Stimulated activated CD4-positive, alpha-beta T cell treated with anti-CD3 and anti-CD28 coated beads, Interleukin-2, amount 100 ng/mL, for 4 hours (primary cell): Measurements from ENCODE around the gene PXDC1.
"Not testable (repeated sequence)": the region's sequence is repeated elsewhere in the genome, so short reads cannot be mapped to it uniquely, and the experiment has no call there.

ENCODE experiments used
- DNase-seq: peaks from one replicate; pipeline ENCODE4 v3.0.0-alpha.2; 2020; ENCODE audit warnings: low read depth

The PXDC1 gene

GRCh38 chr6:3708540-3708939 lies 43.0 kb downstream of the PXDC1 start:
- DNase-seq: no peak

GRCh38 chr6:3707751-3708412 lies 43.6 kb downstream of the PXDC1 start:
- DNase-seq: no peak

GRCh38 chr6:3707024-3707423 lies 44.5 kb downstream of the PXDC1 start:
- DNase-seq: no peak

GRCh38 chr6:3706547-3706946 lies 45.0 kb downstream of the PXDC1 start:
- DNase-seq: no peak

- no peak for DNase-seq
Observed at GRCh38 chr6:3701631-3702030, 49.9 kb downstream of the PXDC1 start.

GRCh38 chr6:3699231-3699630 lies 52.3 kb downstream of the PXDC1 start:
- no peak for DNase-seq

GRCh38 chr6:3698021-3698420 lies 53.5 kb downstream of the PXDC1 start:
- DNase-seq: no peak

- no peak for DNase-seq
Observed at GRCh38 chr6:3697609-3698008, 53.9 kb downstream of the PXDC1 start.

GRCh38 chr6:3696525-3697088 lies 54.9 kb downstream of the PXDC1 start:
- DNase-seq: no peak

GRCh38 chr6:3695065-3695817 lies 56.3 kb downstream of the PXDC1 start:
- no peak for DNase-seq

- no peak for DNase-seq
Observed at GRCh38 chr6:3693831-3694230, 57.7 kb downstream of the PXDC1 start.

GRCh38 chr6:3690506-3690905 lies 61.0 kb downstream of the PXDC1 start:
- DNase-seq: no peak

- DNase-seq: no peak
Observed at GRCh38 chr6:3687847-3688246, 63.7 kb downstream of the PXDC1 start.

GRCh38 chr6:3683331-3683730 lies 68.2 kb downstream of the PXDC1 start:
- DNase-seq: no peak

GRCh38 chr6:3678946-3679345 lies 72.6 kb downstream of the PXDC1 start:
- no peak for DNase-seq

- not testable (repeated sequence) for DNase-seq
Observed at GRCh38 chr6:3677751-3678150, 73.8 kb downstream of the PXDC1 start.

- not testable (repeated sequence) for DNase-seq
Observed at GRCh38 chr6:3677351-3677750, 74.2 kb downstream of the PXDC1 start.
